ENCODE data around the gene PPARA.

DNA sequence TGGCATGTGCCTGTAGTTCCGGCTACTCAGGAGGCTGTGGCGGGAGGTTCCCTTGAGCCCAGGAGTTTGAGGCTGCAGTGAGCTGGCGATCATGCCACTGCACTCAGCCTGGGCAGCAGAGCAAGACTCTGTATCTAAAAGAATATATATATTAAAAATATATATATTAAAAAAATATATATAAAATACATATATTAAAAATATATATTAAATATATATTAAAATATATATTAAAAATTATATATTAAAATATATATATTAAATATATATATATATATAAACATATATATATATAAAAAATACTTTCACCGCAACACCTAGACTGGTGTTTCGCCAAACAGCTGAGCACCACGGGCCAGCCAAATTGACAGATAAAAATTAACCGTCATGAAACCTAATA lies 126.2 kb downstream of the PPARA start:
- TF ChIP-seq, protein P1, sequence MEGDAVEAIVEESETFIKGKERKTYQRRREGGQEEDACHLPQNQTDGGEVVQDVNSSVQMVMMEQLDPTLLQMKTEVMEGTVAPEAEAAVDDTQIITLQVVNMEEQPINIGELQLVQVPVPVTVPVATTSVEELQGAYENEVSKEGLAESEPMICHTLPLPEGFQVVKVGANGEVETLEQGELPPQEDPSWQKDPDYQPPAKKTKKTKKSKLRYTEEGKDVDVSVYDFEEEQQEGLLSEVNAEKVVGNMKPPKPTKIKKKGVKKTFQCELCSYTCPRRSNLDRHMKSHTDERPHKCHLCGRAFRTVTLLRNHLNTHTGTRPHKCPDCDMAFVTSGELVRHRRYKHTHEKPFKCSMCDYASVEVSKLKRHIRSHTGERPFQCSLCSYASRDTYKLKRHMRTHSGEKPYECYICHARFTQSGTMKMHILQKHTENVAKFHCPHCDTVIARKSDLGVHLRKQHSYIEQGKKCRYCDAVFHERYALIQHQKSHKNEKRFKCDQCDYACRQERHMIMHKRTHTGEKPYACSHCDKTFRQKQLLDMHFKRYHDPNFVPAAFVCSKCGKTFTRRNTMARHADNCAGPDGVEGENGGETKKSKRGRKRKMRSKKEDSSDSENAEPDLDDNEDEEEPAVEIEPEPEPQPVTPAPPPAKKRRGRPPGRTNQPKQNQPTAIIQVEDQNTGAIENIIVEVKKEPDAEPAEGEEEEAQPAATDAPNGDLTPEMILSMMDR (IDR thresholded peaks at IDR 0.05; ENCODE audit: insufficient read depth, low read depth, low read length): no peak
- TF ChIP-seq EZH2 (IDR thresholded peaks at IDR 0.05; ENCODE audit: insufficient read depth, low read length): no peak

Data from astrocyte (in vitro differentiated cells and primary cell).